GM10248 (cell line): ENCODE results near the gene HELZ2.
A peak's percentile ranks its signal among the peaks of the same experiment; 100 is the strongest.

Experiments used
- CTCF ChIA-PET: fragments of 300-600 bp; sonication (Branson Sonifier 250); formaldehyde crosslinking; extraction: SDS; loops from one replicate; lab custom pipeline; 2021; ENCODE audit warnings: antibody characterized with exemption; lab: Yijun Ruan, JAX
- POLR2A ChIA-PET: fragments of 350-650 bp; sonication (Branson Sonifier 250); formaldehyde crosslinking; extraction: SDS; loops from one replicate; lab custom pipeline; 2020; ENCODE audit warnings: antibody characterized with exemption; lab: Yijun Ruan, JAX
- DNase-seq: peaks from one replicate; pipeline ENCODE4 v3.0.0; 2012; ENCODE audit errors: extremely low spot score
- TF ChIP-seq, protein P1 (sequence below): IDR thresholded peaks from 2 replicates; pipeline ENCODE4 v1.5.1; 2012; ENCODE audit warnings: mild to moderate bottlenecking, low read depth; ENCODE audit errors: extremely low read depth, missing control alignments, control extremely low read depth

HELZ2 gene

DNA sequence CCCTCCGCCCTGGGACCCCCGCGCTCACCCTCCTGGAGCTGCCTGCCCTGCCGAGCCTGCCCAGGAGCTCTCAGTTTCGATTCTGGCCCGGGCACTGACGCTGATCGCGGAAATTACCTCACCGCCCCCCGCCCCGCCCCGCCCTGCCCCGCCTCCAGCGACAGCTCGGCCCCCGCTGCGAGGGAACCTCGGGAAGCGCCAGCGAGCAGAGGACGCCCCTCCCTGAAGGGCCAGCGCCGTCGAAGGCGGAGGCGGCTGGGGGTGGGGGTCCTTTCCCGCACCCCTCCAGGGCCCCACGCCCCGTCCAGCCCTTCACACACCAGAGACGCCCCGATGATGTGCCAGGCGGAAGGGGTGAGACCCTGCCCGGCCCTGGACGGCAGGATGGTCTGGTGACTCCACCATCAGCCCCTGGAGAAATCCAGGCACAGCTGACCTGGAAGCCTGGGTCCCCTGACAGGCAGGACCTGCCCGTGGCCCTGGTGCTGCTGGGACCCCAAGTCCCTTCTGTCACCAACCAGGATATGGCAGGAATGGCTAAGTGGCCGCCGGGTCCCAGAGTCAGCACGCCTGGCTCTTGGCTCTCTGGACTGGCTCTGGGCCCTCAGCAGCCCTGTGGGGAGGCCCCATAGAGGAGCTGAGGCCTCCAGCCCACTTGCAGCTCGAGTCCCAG lies at the start of gene HELZ2:
Gene HELZ2, minus strand, starts transcription at position 84 of the 673 bp plus-strand sequence. CDS start 1,854 bp downstream, outside the sequence.
- peak; percentile 90 for DNase-seq
- CTCF ChIA-PET = interaction anchor here (0.9 to 3.0 kb wide), 4 partner anchors 14 to 118 kb away, joined by 3 to 19 read pairs (median 3); partner anchors contain the start of gene PTK6
- POLR2A ChIA-PET = interaction anchor here (0.6 kb wide), 3 partner anchors 14 to 87 kb away, joined by 3 to 4 read pairs (median 3); no protein-coding TSS in a partner anchor
- TF ChIP-seq, protein P1, sequence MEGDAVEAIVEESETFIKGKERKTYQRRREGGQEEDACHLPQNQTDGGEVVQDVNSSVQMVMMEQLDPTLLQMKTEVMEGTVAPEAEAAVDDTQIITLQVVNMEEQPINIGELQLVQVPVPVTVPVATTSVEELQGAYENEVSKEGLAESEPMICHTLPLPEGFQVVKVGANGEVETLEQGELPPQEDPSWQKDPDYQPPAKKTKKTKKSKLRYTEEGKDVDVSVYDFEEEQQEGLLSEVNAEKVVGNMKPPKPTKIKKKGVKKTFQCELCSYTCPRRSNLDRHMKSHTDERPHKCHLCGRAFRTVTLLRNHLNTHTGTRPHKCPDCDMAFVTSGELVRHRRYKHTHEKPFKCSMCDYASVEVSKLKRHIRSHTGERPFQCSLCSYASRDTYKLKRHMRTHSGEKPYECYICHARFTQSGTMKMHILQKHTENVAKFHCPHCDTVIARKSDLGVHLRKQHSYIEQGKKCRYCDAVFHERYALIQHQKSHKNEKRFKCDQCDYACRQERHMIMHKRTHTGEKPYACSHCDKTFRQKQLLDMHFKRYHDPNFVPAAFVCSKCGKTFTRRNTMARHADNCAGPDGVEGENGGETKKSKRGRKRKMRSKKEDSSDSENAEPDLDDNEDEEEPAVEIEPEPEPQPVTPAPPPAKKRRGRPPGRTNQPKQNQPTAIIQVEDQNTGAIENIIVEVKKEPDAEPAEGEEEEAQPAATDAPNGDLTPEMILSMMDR = no peak

DNA sequence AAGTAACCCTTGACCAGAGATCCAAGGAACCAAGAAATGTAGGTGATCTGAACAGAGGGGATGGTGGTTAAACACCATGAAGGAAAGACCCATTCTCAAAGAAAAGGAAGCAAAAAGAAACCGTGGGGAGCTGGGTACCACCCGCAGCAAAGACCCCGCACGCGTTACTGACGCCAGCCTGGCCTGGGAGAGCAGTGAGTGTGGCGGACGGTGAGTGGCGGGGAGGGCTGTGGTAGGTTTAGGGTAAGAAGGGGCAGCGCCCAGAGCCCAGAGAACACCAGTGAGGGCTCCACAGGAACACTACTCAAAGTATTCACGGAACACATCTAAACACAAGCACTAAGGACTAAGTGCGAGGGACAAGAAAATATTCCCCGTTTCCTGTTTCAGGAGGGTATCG lies 48.7 kb upstream of the HELZ2 start:
- DNase-seq = no peak
- TF ChIP-seq, protein P1 = no peak
- ChIA-PET CTCF (no interaction called here), POLR2A (no interaction called here)

GRCh38 chr20:63622096-63622495 lies 48.1 kb upstream of the HELZ2 start:
- no peak for DNase-seq
- POLR2A ChIA-PET = no interaction called here
- TF ChIP-seq, protein P1 = no peak
- CTCF ChIA-PET = no interaction called here

DNA sequence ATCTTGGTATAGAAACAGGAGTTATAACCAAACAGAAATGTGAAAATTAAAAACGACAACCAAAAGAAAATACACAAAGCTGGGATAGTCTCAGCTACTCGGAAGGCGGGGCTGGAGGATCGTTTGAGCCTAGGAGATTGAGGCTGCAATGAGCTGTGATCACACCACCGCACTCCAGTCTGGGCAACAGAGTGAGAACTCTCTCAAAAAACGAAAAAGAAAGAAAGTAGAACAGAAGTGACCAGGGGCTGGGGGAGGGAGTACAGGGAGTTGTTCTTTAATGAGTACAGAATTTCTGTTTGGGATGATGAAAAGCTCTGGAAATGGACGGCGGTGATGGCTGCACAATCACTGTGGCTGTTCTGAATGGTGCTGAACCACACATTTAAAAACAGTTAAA lies 47.0 kb upstream of the HELZ2 start:
- TF ChIP-seq, protein P1 = no peak
- CTCF ChIA-PET = interaction anchor here (1.2 kb wide), 1 partner anchor 21 kb away, joined by 3 read pairs; no protein-coding TSS in a partner anchor
- DNase-seq = no peak
- POLR2A ChIA-PET = no interaction called here

- DNase-seq = no peak
- TF ChIP-seq, protein P1 = no peak
- CTCF ChIA-PET = interaction anchor here (0.8 to 2.1 kb wide), 2 partner anchors 22 to 38 kb away, joined by 3 to 7 read pairs; no protein-coding TSS in a partner anchor
- POLR2A ChIA-PET = no interaction called here
These were observed 45.5 kb upstream of the HELZ2 start for GRCh38 chr20:63619505-63619904.

DNA sequence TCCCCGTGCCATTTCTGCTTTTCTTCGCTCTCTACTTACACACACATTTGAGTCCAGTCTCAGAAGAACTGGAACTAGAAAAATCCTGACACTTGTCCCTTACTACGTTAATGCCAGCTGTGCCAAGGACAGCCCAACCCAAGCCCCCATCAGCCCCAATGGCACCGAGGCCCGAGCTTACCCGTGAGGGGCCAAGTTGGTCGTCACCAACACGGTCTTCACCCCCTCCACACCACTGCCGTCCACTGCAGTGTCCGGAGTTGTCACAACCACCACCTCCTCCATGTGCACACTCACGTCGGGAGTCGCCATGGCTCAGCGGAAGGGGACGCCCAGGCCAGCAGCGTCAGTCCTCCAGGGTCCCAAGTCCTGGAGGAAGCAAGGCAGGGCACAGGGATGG lies 45.0 kb upstream of the HELZ2 start:
- CTCF ChIA-PET = interaction anchor here (0.8 to 3.1 kb wide), 3 partner anchors 8 to 38 kb away, joined by 3 to 9 read pairs (median 7); partner anchors contain the start of gene GMEB2
- DNase-seq = no peak
- POLR2A ChIA-PET = no interaction called here
- TF ChIP-seq, protein P1 = no peak
